HG02610 (cell line): ENCODE data around the gene KLRD1.
A peak's percentile ranks its signal among the peaks of the same experiment; 100 is the strongest.
"Not testable (repeated sequence)": the region's sequence is repeated elsewhere in the genome, so short reads cannot be mapped to it uniquely, and the experiment has no call there.

Experiments used
- ATAC-seq: cut with Tn5 transposase; IDR thresholded peaks from one replicate; pipeline ENCODE4 v1.9.1; 2021; ENCODE audit warnings: mild to moderate bottlenecking, moderate library complexity; ENCODE audit not compliant: unreplicated experiment

The KLRD1 gene

GRCh38 chr12:10336196-10336595, 28.5 kb downstream of the KLRD1 start:
- not testable (repeated sequence) for ATAC-seq

- not testable (repeated sequence) for ATAC-seq
Observed at GRCh38 chr12:10338470-10338869, 30.8 kb downstream of the KLRD1 start.

GRCh38 chr12:10339053-10339840, 31.6 kb downstream of the KLRD1 start:
- no peak for ATAC-seq

- ATAC-seq = not testable (repeated sequence)
Observed at GRCh38 chr12:10340946-10341345, 33.3 kb downstream of the KLRD1 start.

GRCh38 chr12:10341892-10342509, 34.3 kb downstream of the KLRD1 start:
- ATAC-seq = no peak

GRCh38 chr12:10351457-10351856, 43.8 kb downstream of the KLRD1 start:
- not testable (repeated sequence) for ATAC-seq

GRCh38 chr12:10354071-10354470, 46.4 kb downstream of the KLRD1 start:
- ATAC-seq = no peak

GRCh38 chr12:10354502-10354901, 46.8 kb downstream of the KLRD1 start:
- ATAC-seq = no peak

- no peak for ATAC-seq
Observed at GRCh38 chr12:10358131-10358530, 50.5 kb downstream of the KLRD1 start.

GRCh38 chr12:10358969-10359368, 51.3 kb downstream of the KLRD1 start:
- ATAC-seq = no peak

- ATAC-seq = no peak
Observed at GRCh38 chr12:10361084-10361483, 53.4 kb downstream of the KLRD1 start.

- ATAC-seq = no peak
Observed at GRCh38 chr12:10361622-10362021, 54.0 kb downstream of the KLRD1 start.

GRCh38 chr12:10362325-10362724, 54.7 kb downstream of the KLRD1 start:
- no peak for ATAC-seq

GRCh38 chr12:10362828-10363657, 55.4 kb downstream of the KLRD1 start:
- ATAC-seq = no peak

GRCh38 chr12:10363658-10363913, 55.9 kb downstream of the KLRD1 start:
- no peak for ATAC-seq

- peak; percentile 90 for ATAC-seq
Observed at GRCh38 chr12:10363914-10364814, 56.5 kb downstream of the KLRD1 start.

GRCh38 chr12:10364815-10365622, 57.3 kb downstream of the KLRD1 start:
- peak; percentile 42 for ATAC-seq

- no peak for ATAC-seq
Observed at GRCh38 chr12:10365696-10366405, 58.2 kb downstream of the KLRD1 start.

GRCh38 chr12:10366875-10367274, 59.2 kb downstream of the KLRD1 start:
- no peak for ATAC-seq
